ENCODE measurements around the gene CCNDBP1. TPM values are rescaled to one million over a fixed set of nuclear protein-coding genes. Genes with fewer than 3 reads are reported as not detected.
"Not testable (repeated sequence)": the region's sequence is repeated elsewhere in the genome, so short reads cannot be mapped to it uniquely, and the experiment has no call there.

The CCNDBP1 gene
- total RNA-seq, 1 experiment from 2014 or later = 34.1 TPM

- not testable (repeated sequence) for H3K79me2 ChIP-seq (ENCODE audit: insufficient read depth, low read length); H3K4me2 ChIP-seq (ENCODE audit: insufficient read depth, insufficient read length, low read length); H2AK5ac ChIP-seq (ENCODE audit: insufficient read length, low read length); H4K8ac ChIP-seq (replicated peaks; ENCODE audit: insufficient read length, low read depth, low read length); H2BK20ac ChIP-seq (ENCODE audit: low read depth, low read length, poor library complexity, severe bottlenecking); H3K27me3 ChIP-seq (ENCODE audit: insufficient read depth, low read length); H3K23me2 ChIP-seq (ENCODE audit: insufficient read length, low read depth, low read length, poor library complexity, severe bottlenecking); H3K56ac ChIP-seq (ENCODE audit: insufficient read length, low read depth, low read length); H3K4me3 Mint-ChIP-seq; H3K4me1 ChIP-seq (ENCODE audit: insufficient read depth, low read length); H2BK5ac ChIP-seq (ENCODE audit: insufficient read length, low read length); H3K14ac ChIP-seq (ENCODE audit: insufficient read depth, low read length); H2BK15ac ChIP-seq (ENCODE audit: low read depth, low read length); H2AFZ ChIP-seq (ENCODE audit: low read length); H2BK120ac ChIP-seq (ENCODE audit: low read depth, low read length, poor library complexity, severe bottlenecking); H3T11ph ChIP-seq (ENCODE audit: low read length); H3K9me3 ChIP-seq (ENCODE audit: control insufficient read depth, low read depth, low read length); H3K18ac ChIP-seq (ENCODE audit: insufficient read length, low read depth, low read length); H2BK12ac ChIP-seq (ENCODE audit: insufficient read length, low read depth, low read length); H3K79me1 ChIP-seq (ENCODE audit: insufficient read depth, low read depth, low read length, poor library complexity, severe bottlenecking); H4K91ac ChIP-seq (ENCODE audit: insufficient read length, low read depth, low read length); H3K4ac ChIP-seq (ENCODE audit: low read depth, low read length); H3K9ac ChIP-seq (ENCODE audit: extremely low read depth, insufficient read length, low read length); H3K27ac ChIP-seq (ENCODE audit: insufficient read length, low read depth, low read length); H3K4me1 Mint-ChIP-seq; H4K20me1 ChIP-seq (ENCODE audit: control insufficient read depth, insufficient read depth, insufficient read length); H3K23ac ChIP-seq (ENCODE audit: insufficient read length, low read depth, low read length); H3K27ac Mint-ChIP-seq; DNase-seq; H3K27me3 Mint-ChIP-seq (ENCODE audit: low read depth); H4K5ac ChIP-seq (ENCODE audit: insufficient read length, low read depth, low read length)
- WGBS (ENCODE audit: extremely low coverage, insufficient read length, low lambda C conversion rate) = no CpG with 5 or more reads among the region's 2 CpGs
- peaks cover 12 to 38% (median 22%) of the 10 kb centered on the region in 3 experiments for H3K36me3 Mint-ChIP-seq (ENCODE audit: insufficient read depth in 1 of 3, low read depth in 3 of 3)
- peaks cover 21 to 25% of the 10 kb centered on the region in 2 experiments for H3K9me3 Mint-ChIP-seq
Observed at GRCh38 chr15:43177147-43177546, 8.1 kb upstream of the CCNDBP1 start.
